A549 (cell line): ENCODE results near the gene DENND5A. TPM values are rescaled to one million over a fixed set of nuclear protein-coding genes. Genes with fewer than 3 reads are reported as not detected.
"Not testable (repeated sequence)": the region's sequence is repeated elsewhere in the genome, so short reads cannot be mapped to it uniquely, and the experiment has no call there.

Experiments used
- ATAC-seq, 2 experiments: fragments of 200-7000 bp in 1 of 2; fragments of >200 bp in 1 of 2; cut with Nextera tagmentation in 1 of 2; cut with Tn5 transposase in 1 of 2; 3 replicates each; pipeline versions ENCODE4 v1.8.0 to v1.9.1; 2018 to 2020; ENCODE audit warnings: mild to moderate bottlenecking in 1 of 2, moderate library complexity in 1 of 2
- CTCF ChIA-PET: fragments of 300-600 bp; sonication (Branson Sonifier 250); formaldehyde crosslinking; extraction: SDS; loops from one replicate; lab custom pipeline; 2021; ENCODE audit warnings: antibody characterized with exemption, inconsistent platforms; lab: Yijun Ruan, JAX
- POLR2A ChIA-PET: fragments of 350-600 bp; formaldehyde crosslinking; extraction: SDS; loops from one replicate; lab custom pipeline; 2021; ENCODE audit warnings: antibody characterized with exemption, inconsistent platforms; lab: Yijun Ruan, JAX
- DNase-seq, 2 experiments: peaks; one replicate each; pipeline versions ENCODE4 v3.0.0 to v3.0.0-alpha.2; 2011 to 2016; ENCODE audit warnings: low read depth in 1 of 2, low spot score in 1 of 2
- FAIRE-seq: peaks from 2 replicates; lab custom pipeline; 2011; peaks lifted over from hg19 to GRCh38; lab: Jason Lieb, UNC
- H3K27ac ChIP-seq, 2 experiments: fragments of >200 bp; sonication (Bioruptor Twin); formaldehyde crosslinking; 3 replicates each; pipeline ENCODE4 v1.5.1; 2016 to 2017
- H3K4me1 ChIP-seq: fragments of >200 bp; sonication (Bioruptor Twin); formaldehyde crosslinking; 3 replicates; pipeline ENCODE4 v1.6.1; 2016
- H3K4me2 ChIP-seq: fragments of >200 bp; sonication (Bioruptor Twin); formaldehyde crosslinking; 3 replicates; pipeline ENCODE4 v1.6.1; 2016
- H3K4me3 ChIP-seq: fragments of >200 bp; sonication (Bioruptor Twin); formaldehyde crosslinking; 3 replicates; pipeline ENCODE4 v1.5.1; 2016
- H3K9me3 ChIP-seq: fragments of >200 bp; sonication (Bioruptor Twin); formaldehyde crosslinking; 3 replicates; pipeline ENCODE4 v1.6.1; 2016
- ATOH8 ChIP-seq: fragments of 250-450 bp; sonication (Bioruptor Pico); IDR thresholded peaks from 2 replicates; pipeline ENCODE4 v1.5.0; 2020; ENCODE audit warnings: low read depth, mild to moderate bottlenecking, moderate library complexity
- CEBPB ChIP-seq, 2 experiments: fragments of >200 bp in 1 of 2; sonication (Bioruptor Twin) in 1 of 2; formaldehyde crosslinking in 1 of 2; IDR thresholded peaks; 2 replicates each; pipeline ENCODE4 v1.6.1; 2012 to 2016
- EHMT2 ChIP-seq: fragments of 200-600 bp; sonication (generic); IDR thresholded peaks from 2 replicates; pipeline ENCODE4 v1.6.1; 2016; ENCODE audit warnings: antibody characterized with exemption, low read depth, mild to moderate bottlenecking, moderate library complexity
- ESRRA ChIP-seq: fragments of 150-350 bp; IDR thresholded peaks from 2 replicates; pipeline ENCODE4 v1.6.1; 2014; ENCODE audit warnings: mild to moderate bottlenecking, low read length, borderline replicate concordance
- FOSL2 ChIP-seq, 2 experiments: fragments of 450-650 bp in 1 of 2; fragments of >200 bp in 1 of 2; sonication (Bioruptor Twin) in 1 of 2; formaldehyde crosslinking; IDR thresholded peaks; 2 replicates each; pipeline versions ENCODE4 v1.5.0 to v1.6.1; 2016 to 2020; ENCODE audit warnings: mild to moderate bottlenecking in 1 of 2, moderate library complexity in 1 of 2
- KDM5A ChIP-seq: fragments of 200-600 bp; sonication (generic); IDR thresholded peaks from 2 replicates; pipeline ENCODE4 v1.6.1; 2016; ENCODE audit warnings: antibody characterized with exemption, mild to moderate bottlenecking
- MAZ ChIP-seq: fragments of 150-350 bp; IDR thresholded peaks from 2 replicates; pipeline ENCODE4 v1.6.1; 2014; ENCODE audit warnings: antibody characterized with exemption, low read depth, low read length, borderline replicate concordance
- NPAS2 ChIP-seq: fragments of 250-450 bp; sonication (Bioruptor Pico); IDR thresholded peaks from 2 replicates; pipeline ENCODE4 v1.8.0; 2022; ENCODE audit warnings: mild to moderate bottlenecking, moderate library complexity, borderline replicate concordance
- RNF2 ChIP-seq: fragments of 200-600 bp; sonication (generic); IDR thresholded peaks from 2 replicates; pipeline ENCODE4 v1.6.1; 2016; ENCODE audit warnings: low read depth, mild to moderate bottlenecking, antibody characterized with exemption, moderate library complexity, borderline replicate concordance
- SMC3 ChIP-seq: fragments of >200 bp; sonication (Bioruptor Twin); formaldehyde crosslinking; IDR thresholded peaks from 3 replicates; pipeline ENCODE4 v1.6.1; 2018; ENCODE audit warnings: inconsistent platforms
- ZNF302 ChIP-seq: fragments of 250-450 bp; sonication (Bioruptor Pico); IDR thresholded peaks from 2 replicates; pipeline ENCODE4 v1.9.0; 2021; ENCODE audit warnings: inconsistent platforms, mild to moderate bottlenecking, moderate library complexity
- ZSCAN20 ChIP-seq: fragments of 250-450 bp; sonication (Bioruptor Pico); IDR thresholded peaks from 2 replicates; pipeline ENCODE4 v1.8.0; 2022; ENCODE audit warnings: mild to moderate bottlenecking, moderate library complexity
- WGBS: methylation state at CpG from one replicate; pipeline ENCODE4 v1.1.6; 2017; ENCODE audit errors: missing lambda C conversion rate; 5-methylcytosine and 5-hydroxymethylcytosine counted together
- polyA plus RNA-seq, 4 experiments: library from polyadenylated mRNA; depleted of rRNA in 3 of 4; stranded (reverse); fragments of >200 nt; fragmentation: RNase III in 1 of 4; extraction: RNeasy Plus Mini Kit Qiagen cat#74134 plus additional on column Dnase treatment in 1 of 4; gene quantifications; 2 replicates in 3 of 4; 3 replicates in 1 of 4; pipeline ENCODE4 v1.2.3, GENCODE V29; 2011 to 2017

DENND5A gene
- polyA plus RNA-seq, 2 of the 4 experiments (the other 2 are of a cell fraction) = 36.6 to 88.7 TPM

DNA sequence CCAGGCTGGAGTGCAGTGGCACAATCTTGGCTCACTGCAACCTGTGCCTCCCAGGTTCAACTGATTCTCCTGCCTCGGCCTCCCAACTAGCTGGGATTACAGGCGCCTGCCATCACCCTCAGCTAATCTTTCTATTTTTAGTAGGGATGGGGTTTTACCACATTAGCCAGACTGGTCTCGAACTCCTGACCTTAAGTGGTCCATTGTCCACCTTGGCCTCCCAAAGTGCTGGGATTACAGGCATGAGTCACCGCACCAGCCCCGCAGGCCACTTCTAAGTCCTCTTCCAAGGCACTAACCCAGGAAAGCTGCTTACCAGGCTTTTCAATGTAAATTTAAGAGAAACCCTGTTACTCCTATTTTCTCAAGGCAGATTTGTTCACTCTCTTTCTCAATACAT, 50.4 kb downstream of the DENND5A start:
- H3K4me2 ChIP-seq = peak overlapping the region; percentile 31; the same call in 2 of the 3 replicates
- no peak for FAIRE-seq
- ChIA-PET CTCF (interaction anchor here (1.3 kb wide), 1 partner anchor 8 kb away, joined by 4 read pairs; no protein-coding TSS in a partner anchor), POLR2A (interaction anchor here (1.2 kb wide), 1 partner anchor 101 kb away, joined by 3 read pairs; no protein-coding TSS in a partner anchor)
- no peak for TF ChIP-seq ESRRA
- TF ChIP-seq NPAS2 (CRISPR knock-in tag) = no peak
- no peak for TF ChIP-seq FOSL2 (IDR thresholded peaks at IDR 0.05)
- 0 out of 2 replicates have a peak, but pooled peaks have one; percentile 20 for TF ChIP-seq FOSL2 (CRISPR knock-in tag; IDR thresholded peaks at IDR 0.05)
- DNase-seq = peak in 1 of 2 experiments; percentile 38
- peak overlapping the region in 1 of 2 experiments; percentile 35; a peak in 3 of 6 replicates for H3K27ac ChIP-seq
- H3K9me3 ChIP-seq = no peaks in the 10 kb centered on the region
- H3K4me1 ChIP-seq = peaks cover 46% of the 10 kb centered on the region
- ATAC-seq = peak in 1 of 2 experiments; percentile 49; a peak in 3 of 6 replicates
- WGBS = 80% methylated on average over 5 of the region's 5 CpGs
- H3K4me3 ChIP-seq = no peak overlapping the region

GRCh38 chr11:9211322-9211721, 53.8 kb downstream of the DENND5A start:
- Histone ChIP-seq H3K4me3 (no peak overlapping the region), H3K4me1 (peaks cover 49% of the 10 kb centered on the region), H3K27ac (peak overlapping the region; percentile 4 to 67; a peak in 4 of 6 replicates), H3K9me3 (no peaks in the 10 kb centered on the region), H3K4me2 (peak overlapping the region; percentile 61)
- no peak for TF ChIP-seq EHMT2
- DNase-seq (no peak), FAIRE-seq (no peak), ATAC-seq (no peak)
- CTCF ChIA-PET = interaction anchor here (1.4 kb wide), 1 partner anchor 73 kb away, joined by 5 read pairs; no protein-coding TSS in a partner anchor
- 100% methylated on average over 3 of the region's 3 CpGs for WGBS
- POLR2A ChIA-PET = no interaction called here

- peak; percentile 7 for FAIRE-seq
- Histone ChIP-seq H3K4me3 (no peak overlapping the region), H3K4me1 (peaks cover 49% of the 10 kb centered on the region), H3K4me2 (peak overlapping the region; percentile 61), H3K9me3 (no peaks in the 10 kb centered on the region), H3K27ac (peak overlapping the region; percentile 4 to 67; a peak in 4 of 6 replicates)
- CTCF ChIA-PET = interaction anchor here (1.4 kb wide), 1 partner anchor 73 kb away, joined by 5 read pairs; no protein-coding TSS in a partner anchor
- POLR2A ChIA-PET = no interaction called here
- no peak for TF ChIP-seq ZSCAN20
- no peak for TF ChIP-seq RNF2
- TF ChIP-seq MAZ = no peak
- TF ChIP-seq ESRRA = no peak
- TF ChIP-seq ATOH8 (CRISPR knock-in tag) = no peak
- TF ChIP-seq ZNF302 (CRISPR knock-in tag) = no peak
- no peak for TF ChIP-seq KDM5A
- no peak for TF ChIP-seq FOSL2 (IDR thresholded peaks at IDR 0.05)
- no peak for TF ChIP-seq FOSL2 (CRISPR knock-in tag; IDR thresholded peaks at IDR 0.05)
- no peak; a peak in 1 of 6 replicates for ATAC-seq
- DNase-seq = no peak
- 96% methylated on average over 1 of the region's 1 CpG for WGBS
These were observed 54.2 kb downstream of the DENND5A start for GRCh38 chr11:9210922-9211320.

DNA sequence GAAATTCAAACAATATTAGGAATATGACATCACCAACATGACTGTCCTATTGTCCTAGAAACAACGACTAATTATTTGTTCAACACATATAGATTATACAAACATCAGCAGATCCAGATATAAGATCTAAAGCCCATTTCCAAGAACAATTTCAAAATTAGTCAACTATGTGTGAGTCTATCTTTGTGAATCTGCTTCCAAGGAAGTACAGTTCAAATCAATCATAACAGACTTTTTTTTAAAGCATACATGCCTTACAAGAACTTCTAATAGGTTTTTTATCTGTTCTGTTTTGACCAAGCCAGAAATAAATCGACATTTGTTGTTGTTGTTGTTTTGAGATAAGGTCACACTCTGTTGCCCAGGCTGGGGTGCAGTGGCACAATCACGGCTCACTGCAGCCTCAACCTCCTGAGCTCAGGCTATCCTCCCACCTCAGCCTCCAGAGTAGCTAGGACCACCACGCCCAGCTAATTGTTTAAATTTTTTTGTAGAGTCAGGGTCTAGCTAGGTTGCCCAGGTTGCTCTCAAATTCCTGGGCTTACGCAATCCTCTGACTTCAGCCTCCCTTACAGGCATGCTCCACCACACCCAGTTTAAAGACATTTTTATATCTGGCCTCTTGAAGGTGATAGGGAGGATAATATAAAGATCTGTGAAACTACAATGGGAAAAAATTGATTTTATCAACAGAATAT, 54.8 kb downstream of the DENND5A start:
- DNase-seq (peak in 1 of 2 experiments; percentile 41), ATAC-seq (peak in 1 of 2 experiments; percentile 57; a peak in 3 of 6 replicates), FAIRE-seq (peak; percentile 18)
- TF ChIP-seq SMC3 (no peak), CEBPB (IDR thresholded peaks at IDR 0.05) (peak; percentile 89 to 95)
- 71% methylated on average over 5 of the region's 5 CpGs for WGBS
- POLR2A ChIA-PET = no interaction called here
- Histone ChIP-seq H3K4me3 (no peak overlapping the region), H3K4me2 (peak overlapping the region; percentile 61), H3K9me3 (no peaks in the 10 kb centered on the region), H3K27ac (peak overlapping the region; percentile 4 to 67; a peak in 4 of 6 replicates), H3K4me1 (peaks cover 46% of the 10 kb centered on the region)
- CTCF ChIA-PET = interaction anchor here (1.4 kb wide), 1 partner anchor 73 kb away, joined by 5 read pairs; no protein-coding TSS in a partner anchor

DNA sequence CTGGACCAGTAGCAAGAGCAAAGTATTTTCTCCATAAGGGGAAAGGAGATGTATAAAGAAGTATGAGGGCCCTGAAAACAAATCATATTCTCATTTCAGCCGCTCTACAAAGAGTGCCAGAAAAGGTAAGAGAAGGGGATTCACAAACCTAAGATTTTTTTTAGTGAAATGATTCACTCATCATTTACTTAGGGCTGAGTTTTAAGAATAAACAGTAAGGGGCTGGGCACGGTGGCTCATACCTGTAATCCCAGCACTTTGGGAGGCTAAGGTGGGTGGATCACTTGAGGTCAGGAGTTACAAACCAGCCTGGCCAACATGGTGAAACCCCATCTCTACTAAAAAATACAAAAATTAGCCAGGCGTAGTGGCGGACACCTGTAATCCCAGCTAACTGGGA, 55.5 kb downstream of the DENND5A start:
- H3K4me3 ChIP-seq, POLR2A ChIA-PET, H3K9me3 ChIP-seq, FAIRE-seq, DNase-seq: not testable (repeated sequence)
- CTCF ChIA-PET = interaction anchor here (0.6 kb wide), 1 partner anchor 32 kb away, joined by 4 read pairs; no protein-coding TSS in a partner anchor
- Histone ChIP-seq H3K27ac (0 out of 6 replicates have a peak overlapping the region, but pooled peaks of 1 of the 2 experiments have one; percentile 9), H3K4me2 (peak overlapping the region; percentile 61; the same call in 2 of the 3 replicates), H3K4me1 (peaks cover 38% of the 10 kb centered on the region)
- WGBS = 82% methylated on average over 4 of the region's 4 CpGs
- peak in 1 of 2 experiments; percentile 18; a peak in 1 of 6 replicates for ATAC-seq
